H1 (cell line): Measurements from ENCODE around the gene SPEN. TPM values are rescaled to one million over a fixed set of nuclear protein-coding genes. Genes with fewer than 3 reads are reported as not detected.

Experiments used
- ASH2L ChIP-seq: fragments of 200-600, 300-600 bp; sonication (generic); IDR thresholded peaks from one replicate; pipeline ENCODE4 v1.7.1; 2017; ENCODE audit warnings: low read length
- BACH1 ChIP-seq: IDR thresholded peaks from 2 replicates; pipeline ENCODE4 v1.6.1; 2012; ENCODE audit warnings: low read length, improper control_type of control experiment
- CBX5 ChIP-seq: fragments of 300-800, 300-1000 bp; sonication (generic); IDR thresholded peaks from 2 replicates; pipeline ENCODE4 v1.7.1; 2016; ENCODE audit warnings: antibody characterized with exemption, low read length, low read depth
- CEBPB ChIP-seq: IDR thresholded peaks from 2 replicates; pipeline ENCODE4 v1.6.1; 2012; ENCODE audit warnings: low read depth, low read length
- CHD1 ChIP-seq: IDR thresholded peaks from 2 replicates; pipeline ENCODE4 v1.6.1; 2012; ENCODE audit warnings: low read depth, low read length, improper control_type of control experiment
- CHD2 ChIP-seq: IDR thresholded peaks from 2 replicates; pipeline ENCODE4 v1.6.1; 2012; ENCODE audit warnings: low read length, improper control_type of control experiment
- CREB1 ChIP-seq: IDR thresholded peaks from 2 replicates; pipeline ENCODE4 v1.6.1; 2012; ENCODE audit warnings: inconsistent platforms
- CTBP2 ChIP-seq: IDR thresholded peaks from 2 replicates; pipeline ENCODE4 v1.7.0; 2011; ENCODE audit warnings: borderline replicate concordance, mild to moderate bottlenecking, moderate library complexity, mixed read lengths, low read length; ENCODE audit not compliant: insufficient read depth, insufficient read length
- EP300 ChIP-seq, 2 experiments: IDR thresholded peaks; 1 replicate in 1 of 2; 2 replicates in 1 of 2; pipeline ENCODE4 v1.6.1; 2011 to 2012; ENCODE audit warnings: low read depth in 2 of 2, low read length in 2 of 2, mild to moderate bottlenecking in 2 of 2, borderline replicate concordance in 1 of 2, inconsistent platforms in 1 of 2, moderate library complexity in 1 of 2
- GABPA ChIP-seq: IDR thresholded peaks from 2 replicates; pipeline ENCODE4 v1.6.1; 2011; ENCODE audit warnings: mild to moderate bottlenecking, low read length, moderate library complexity, borderline replicate concordance; ENCODE audit not compliant: insufficient read depth
- GTF2F1 ChIP-seq: IDR thresholded peaks from 2 replicates; pipeline ENCODE4 v1.6.1; 2012; ENCODE audit warnings: low read depth, low read length, improper control_type of control experiment, borderline replicate concordance
- HDAC2 ChIP-seq, 2 experiments: fragments of 300-600 bp in 1 of 2; sonication (generic) in 1 of 2; IDR thresholded peaks; 2 replicates each; pipeline ENCODE4 v1.6.1; 2011 to 2012; ENCODE audit warnings: low read depth in 2 of 2, low read length in 2 of 2, mild to moderate bottlenecking in 2 of 2, moderate library complexity in 2 of 2, borderline replicate concordance in 1 of 2, inconsistent platforms in 1 of 2
- KDM1A ChIP-seq: fragments of 200-600, 300-600 bp; sonication (generic); IDR thresholded peaks from 2 replicates; pipeline ENCODE4 v1.7.1; 2016; ENCODE audit warnings: mild to moderate bottlenecking, low read length, borderline replicate concordance
- KDM4A ChIP-seq: IDR thresholded peaks from one replicate; pipeline ENCODE4 v1.7.1; 2012; ENCODE audit warnings: low read depth, mild to moderate bottlenecking, moderate library complexity, low read length, inconsistent platforms; ENCODE audit not compliant: severe bottlenecking
- NANOG ChIP-seq: IDR thresholded peaks from 2 replicates; pipeline ENCODE4 v1.6.1; 2011; ENCODE audit warnings: low read length, low read depth, mild to moderate bottlenecking, inconsistent platforms; ENCODE audit not compliant: insufficient read depth, poor library complexity, severe bottlenecking
- NRF1 ChIP-seq: IDR thresholded peaks from 2 replicates; pipeline ENCODE4 v1.6.1; 2011; ENCODE audit warnings: mild to moderate bottlenecking, low read depth, low read length, improper control_type of control experiment
- POLR2A ChIP-seq, 2 experiments: IDR thresholded peaks; 1 replicate in 1 of 2; 2 replicates in 1 of 2; pipeline ENCODE4 v1.6.1; 2011; ENCODE audit warnings: low read depth in 2 of 2, low read length in 2 of 2, mild to moderate bottlenecking in 2 of 2; ENCODE audit errors: control extremely low read depth in 1 of 2
- POLR2AphosphoS5 ChIP-seq: IDR thresholded peaks from 2 replicates; pipeline ENCODE4 v1.6.1; 2011; ENCODE audit warnings: low read depth, low read length
- POU5F1 ChIP-seq: IDR thresholded peaks from 2 replicates; pipeline ENCODE4 v1.6.1; 2011; ENCODE audit warnings: low read depth, mild to moderate bottlenecking, low read length, moderate library complexity
- RNF2 ChIP-seq: fragments of 200-900, 300-1000 bp; sonication (generic); IDR thresholded peaks from 2 replicates; pipeline ENCODE4 v1.7.1; 2016; ENCODE audit warnings: borderline replicate concordance, low read depth, mild to moderate bottlenecking, antibody characterized with exemption, low read length; ENCODE audit not compliant: poor library complexity, severe bottlenecking; ENCODE audit errors: missing control alignments
- SIRT6 ChIP-seq: IDR thresholded peaks from one replicate; pipeline ENCODE4 v1.7.1; 2012; ENCODE audit warnings: low read length, inconsistent platforms
- SIX5 ChIP-seq: IDR thresholded peaks from 2 replicates; pipeline ENCODE4 v1.6.1; 2011; ENCODE audit warnings: mild to moderate bottlenecking, low read depth, low read length
- TEAD4 ChIP-seq: IDR thresholded peaks from 2 replicates; pipeline ENCODE4 v1.6.1; 2012; ENCODE audit warnings: low read depth, low read length, inconsistent platforms, mixed read lengths
- YY1 ChIP-seq: IDR thresholded peaks from 2 replicates; pipeline ENCODE4 v1.6.1; 2011; ENCODE audit warnings: low read depth, mild to moderate bottlenecking, low read length
- ZNF274 ChIP-seq: IDR thresholded peaks from 2 replicates; pipeline ENCODE4 v1.7.0; 2012; ENCODE audit warnings: low read length, borderline replicate concordance; ENCODE audit errors: extremely low read depth
- polyA plus RNA-seq, 7 experiments: library from polyadenylated mRNA; depleted of rRNA in 3 of 7; stranded (reverse) in 5 of 7; unstranded in 2 of 7; fragments of >200 nt in 5 of 7; fragments of 200-250 nt in 2 of 7; gene quantifications; 1 replicate in 5 of 7; 2 replicates in 1 of 7; 4 replicates in 1 of 7; pipeline versions ENCODE4 v1.2.1 to v1.2.3, GENCODE V29; 2011 to 2013; ENCODE audit warnings: missing spikeins in 2 of 7, mixed read lengths in 2 of 7
- total RNA-seq: library from RNA; stranded (reverse); fragmentation: NEBNext Ultra II Directional; extraction: Animal tissue kit (Norgen Biotek cat#: 25700); gene quantifications from 2 replicates; pipeline ENCODE4 v1.2.1, GENCODE V29; 2021

The SPEN gene
- total and polyA plus RNA-seq, 2 of the 8 experiments (the other 6 are each of a cell fraction or from before 2014, with no cell fraction given), result 12.5 to 52.1 TPM

GRCh38 chr1:15885701-15886610, 38.4 kb downstream of the SPEN start (continued):
- no peak for TF ChIP-seq NANOG
- TF ChIP-seq POLR2AphosphoS5, result peak; percentile 32; the same call in 1 of the 2 replicates
- no peak for TF ChIP-seq TEAD4
- TF ChIP-seq SIX5, result no peak
- no peak for TF ChIP-seq CTBP2
- no peak for TF ChIP-seq SIRT6
- peak; percentile 62 for TF ChIP-seq ASH2L
- no peak for TF ChIP-seq CHD1
- no peak for TF ChIP-seq KDM1A
- TF ChIP-seq CREB1, result peak; percentile 29; the same call in 1 of the 2 replicates
- no peak for TF ChIP-seq CHD2
- no peak for TF ChIP-seq KDM4A
- TF ChIP-seq RNF2, result no peak
- TF ChIP-seq POU5F1, result no peak
- TF ChIP-seq CBX5, result no peak
- peak in 1 of 2 experiments; percentile 79; a peak in 2 of 3 replicates for TF ChIP-seq POLR2A (IDR thresholded peaks at IDR 0.05; ENCODE audit: control extremely low read depth in 1 of 2, low read depth in 2 of 2, low read length in 2 of 2)
- TF ChIP-seq BACH1, result no peak
- TF ChIP-seq CEBPB, result peak; percentile 89; the same call in 1 of the 2 replicates
- no peak for TF ChIP-seq HDAC2 (IDR thresholded peaks at IDR 0.05; ENCODE audit: borderline replicate concordance in 1 of 2, low read depth in 2 of 2, low read length in 2 of 2)
- no peak for TF ChIP-seq GTF2F1
- no peak for TF ChIP-seq NRF1
- no peak for TF ChIP-seq ZNF274
- TF ChIP-seq YY1, result no peak
- TF ChIP-seq EP300 (IDR thresholded peaks at IDR 0.05; ENCODE audit: borderline replicate concordance in 1 of 2, low read depth in 2 of 2, low read length in 2 of 2), result peak in 1 of 2 experiments; percentile 80; a peak in 1 of 3 replicates
- no peak for TF ChIP-seq GABPA
